ENCODE results near the gene ERC1. TPM values are rescaled to one million over a fixed set of nuclear protein-coding genes. Genes with fewer than 3 reads are reported as not detected.

Gene ERC1
- total and polyA plus RNA-seq, 2 donors (not counting 3 experiments of a cell fraction or from before 2014, with no cell fraction given), result 11.7 to 66.1 TPM

GRCh38 chr12:989051-989450 lies 2.0 kb upstream of the ERC1 start:
- ChIA-PET CTCF (interaction anchor here (1.5 to 3.4 kb wide), 2 partner anchors 104 to 238 kb away, joined by 3 to 13 read pairs; no protein-coding TSS in a partner anchor), POLR2A (no interaction called here)

GRCh38 chr12:989751-990660 lies 1.0 kb upstream of the ERC1 start:
- dilution Hi-C loops (cut with MboI; ENCODE audit: extremely low pct_ligation_motif_present, low sequenced_read_pairs) (no loop called here), intact Hi-C loops (cut with micrococcal nuclease) (loop anchor here (1.0 to 5.0 kb wide), 4 partner anchors 41 to 348 kb away; partner anchors contain the start of gene RAD52)
- Histone ChIP-seq H3K27me3 (ENCODE audit: control insufficient read depth in 2 of 2, insufficient read depth in 2 of 2, low read length in 2 of 2) (no peaks in the 10 kb centered on the region), H3K4me2 (ENCODE audit: insufficient read depth, low read length) (peak overlapping the region; percentile 89), H3K9me3 (replicated peaks; ENCODE audit: control insufficient read depth, insufficient read depth, low read length) (no peaks in the 10 kb centered on the region), H3K4me3 (replicated peaks in 1 of 3; ENCODE audit: insufficient read depth in 1 of 3, low read depth in 1 of 3, low read length in 3 of 3) (peak overlapping the region; percentile 25 to 94 (median 61)), H2AFZ (ENCODE audit: low read depth, low read length) (peak overlapping the region; percentile 77), H3K36me3 (ENCODE audit: control insufficient read depth in 2 of 2, extremely low read depth in 1 of 2, insufficient read depth in 2 of 2, low read length in 2 of 2) (no peaks in the 10 kb centered on the region), H3K9ac (replicated peaks; ENCODE audit: extremely low read depth, insufficient read depth, low read length) (peak overlapping the region; percentile 90), H3K27ac (ENCODE audit: insufficient read depth, low read depth, low read length) (peak overlapping the region; percentile 80), H4K20me1 (replicated peaks; ENCODE audit: control insufficient read depth, extremely low read depth, insufficient read depth, low read length) (no peaks in the 10 kb centered on the region), H3K4me1 (ENCODE audit: control insufficient read depth, extremely low read depth, insufficient read depth, low read length) (peaks cover 21% of the 10 kb centered on the region), H3K9me1 (replicated peaks; ENCODE audit: control insufficient read depth, extremely low read depth, insufficient read depth, low read length) (no peaks in the 10 kb centered on the region), H3K79me2 (ENCODE audit: control insufficient read depth, insufficient read depth, low read length) (peaks cover 18% of the 10 kb centered on the region)
- CTCF ChIA-PET, result interaction anchor here (1.1 to 6.6 kb wide), 4 partner anchors 39 to 103 kb away, joined by 3 to 66 read pairs (median 13); partner anchors contain the start of gene RAD52
- TF ChIP-seq FOS (IDR thresholded peaks at IDR 0.05; ENCODE audit: borderline replicate concordance, insufficient read depth, low read length) (no peak), MAX (IDR thresholded peaks at IDR 0.05; ENCODE audit: insufficient read depth, insufficient read length) (no peak), JUN (IDR thresholded peaks at IDR 0.05; ENCODE audit: borderline replicate concordance, insufficient read depth, insufficient read length, low read depth) (no peak), CTCF (IDR thresholded peaks at IDR 0.05; ENCODE audit: extremely low read depth in 1 of 2, insufficient read depth in 1 of 2, low read depth in 1 of 2, low read length in 2 of 2) (peak in 1 of 2 donors; percentile 9), GATA2 (IDR thresholded peaks at IDR 0.05; ENCODE audit: insufficient read depth, insufficient read length, low read depth, low read length) (no peak)
- FAIRE-seq (peak; percentile 69), DNase-seq (ENCODE audit: low read depth, low spot score) (peak; percentile 78)
- TSS peak; percentile 51 for BruUV-seq (replicated peaks)
- POLR2A ChIA-PET, result interaction anchor here (0.7 to 1.0 kb wide), 3 partner anchors 8 to 103 kb away, joined by 3 to 6 read pairs (median 5); partner anchors contain the start of gene RAD52

More at GRCh38 chr12:989051-989450, 2.0 kb upstream of the ERC1 start:
- dilution Hi-C loops (cut with MboI; ENCODE audit: extremely low pct_ligation_motif_present, low sequenced_read_pairs), result no loop called here
- Histone ChIP-seq H3K79me2 (ENCODE audit: control insufficient read depth, insufficient read depth, low read length) (peaks cover 11% of the 10 kb centered on the region), H3K27me3 (ENCODE audit: control insufficient read depth in 2 of 2, insufficient read depth in 2 of 2, low read length in 2 of 2) (no peaks in the 10 kb centered on the region), H3K4me3 (replicated peaks in 1 of 3; ENCODE audit: insufficient read depth in 1 of 3, low read depth in 1 of 3, low read length in 3 of 3) (no peak overlapping the region), H3K4me2 (ENCODE audit: insufficient read depth, low read length) (peak overlapping the region; percentile 89), H3K9ac (replicated peaks; ENCODE audit: extremely low read depth, insufficient read depth, low read length) (no peak overlapping the region), H3K27ac (ENCODE audit: insufficient read depth, low read depth, low read length) (no peak overlapping the region), H3K4me1 (ENCODE audit: control insufficient read depth, extremely low read depth, insufficient read depth, low read length) (peaks cover 21% of the 10 kb centered on the region), H3K36me3 (ENCODE audit: control insufficient read depth in 2 of 2, extremely low read depth in 1 of 2, insufficient read depth in 2 of 2, low read length in 2 of 2) (no peaks in the 10 kb centered on the region), H2AFZ (ENCODE audit: low read depth, low read length) (no peak overlapping the region), H4K20me1 (replicated peaks; ENCODE audit: control insufficient read depth, extremely low read depth, insufficient read depth, low read length) (no peaks in the 10 kb centered on the region), H3K9me3 (replicated peaks; ENCODE audit: control insufficient read depth, insufficient read depth, low read length) (no peaks in the 10 kb centered on the region), H3K9me1 (replicated peaks; ENCODE audit: control insufficient read depth, extremely low read depth, insufficient read depth, low read length) (no peaks in the 10 kb centered on the region)
- TF ChIP-seq MYC (IDR thresholded peaks at IDR 0.05; ENCODE audit: low read depth, low read length) (no peak), GATA2 (IDR thresholded peaks at IDR 0.05; ENCODE audit: insufficient read depth, insufficient read length, low read depth, low read length) (no peak), POLR2A (IDR thresholded peaks at IDR 0.05; ENCODE audit: low read depth, low read length) (no peak)
- no peak for DNase-seq (ENCODE audit: low read depth, low spot score)
- no TSS peak for BruUV-seq (replicated peaks)
- FAIRE-seq, result no peak
- intact Hi-C loops (cut with micrococcal nuclease), result no loop called here
